Neural cell (in vitro differentiated cells): ENCODE measurements around the gene TTC23L. TPM values are rescaled to one million over a fixed set of nuclear protein-coding genes. Genes with fewer than 3 reads are reported as not detected.

ENCODE experiments used
- H2AFZ ChIP-seq: fragments of 200-600, 300-800 bp; sonication (generic), shearing (Covaris generic); 2 replicates; pipeline ENCODE4 v1.6.0; 2014; ENCODE audit warnings: low read depth, mild to moderate bottlenecking, antibody characterized with exemption, low read length, moderate library complexity
- H3F3A ChIP-seq: fragments of 200-600 bp; shearing (Covaris generic); 2 replicates; pipeline ENCODE4 v1.6.1; 2016; ENCODE audit warnings: mild to moderate bottlenecking, moderate library complexity, mixed read lengths, antibody characterized with exemption, low read length; ENCODE audit not compliant: insufficient read depth, poor library complexity, severe bottlenecking
- H3K27ac ChIP-seq: fragments of 200-600, 300-800 bp; sonication (generic), shearing (Covaris generic); 2 replicates; pipeline ENCODE4 v1.5.1; 2014; ENCODE audit warnings: mild to moderate bottlenecking, low read length, moderate library complexity
- H3K27me3 ChIP-seq: fragments of 300-800, 200-600 bp; sonication (generic), shearing (Covaris generic); 2 replicates; pipeline ENCODE4 v1.6.0; 2014; ENCODE audit warnings: mild to moderate bottlenecking, low read depth, low read length, moderate library complexity; ENCODE audit not compliant: insufficient read depth
- H3K36me3 ChIP-seq: fragments of 300-800, 200-600 bp; sonication (generic), shearing (Covaris generic); 2 replicates; pipeline ENCODE4 v1.5.1; 2014; ENCODE audit warnings: mild to moderate bottlenecking, antibody characterized with exemption, low read length, moderate library complexity; ENCODE audit not compliant: insufficient read depth
- H3K4me2 ChIP-seq: fragments of 300-800, 200-600 bp; sonication (generic), shearing (Covaris generic); 2 replicates; pipeline ENCODE4 v1.6.0; 2014; ENCODE audit warnings: mild to moderate bottlenecking, low read length
- H3K4me3 ChIP-seq: fragments of 300-800, 200-600 bp; sonication (generic), shearing (Covaris generic); 2 replicates; pipeline ENCODE4 v1.5.1; 2014; ENCODE audit warnings: mild to moderate bottlenecking, low read length, moderate library complexity
- H3K79me2 ChIP-seq: fragments of 200-600 bp; shearing (Covaris generic); replicated peaks from 2 replicates; pipeline ENCODE4 v1.6.0; 2014; ENCODE audit warnings: mild to moderate bottlenecking, low read length, moderate library complexity; ENCODE audit not compliant: insufficient read depth
- H3K9ac ChIP-seq: fragments of 300-800, 200-600 bp; sonication (generic), shearing (Covaris generic); 2 replicates; pipeline ENCODE4 v1.6.1; 2016; ENCODE audit warnings: mild to moderate bottlenecking, low read length, mixed read lengths
- H3K9me2 ChIP-seq: fragments of 200-600 bp; shearing (Covaris generic); 2 replicates; pipeline ENCODE4 v1.6.1; 2016; ENCODE audit warnings: mild to moderate bottlenecking, low read length, mixed read lengths; ENCODE audit not compliant: insufficient read depth
- H3K9me3 ChIP-seq: fragments of 200-600, 300-800 bp; sonication (generic), shearing (Covaris generic); 2 replicates; pipeline ENCODE4 v1.6.1; 2016; ENCODE audit warnings: mild to moderate bottlenecking, mixed run types, low read length, moderate library complexity, mixed read lengths
- H4K20me1 ChIP-seq: fragments of 200-600 bp; shearing (Covaris generic); 2 replicates; pipeline ENCODE4 v1.6.1; 2016; ENCODE audit warnings: mild to moderate bottlenecking, mixed run types; ENCODE audit not compliant: insufficient read depth
- EP300 ChIP-seq: fragments of 450-650 bp; conservative IDR thresholded peaks from 2 replicates; pipeline ENCODE4 v1.6.1; 2014; ENCODE audit warnings: antibody characterized with exemption, mild to moderate bottlenecking, moderate library complexity; ENCODE audit not compliant: poor library complexity, severe bottlenecking
- EZH2 ChIP-seq: fragments of 200-600, 300-800 bp; shearing (Covaris generic), sonication (generic); IDR thresholded peaks from 2 replicates; pipeline ENCODE4 v1.6.1; 2014; ENCODE audit warnings: antibody characterized with exemption, low read length, borderline replicate concordance, mild to moderate bottlenecking; ENCODE audit not compliant: insufficient read depth, poor library complexity, severe bottlenecking
- MXI1 ChIP-seq: fragments of 450-650 bp; conservative IDR thresholded peaks from 2 replicates; pipeline ENCODE4 v1.6.1; 2014; ENCODE audit warnings: antibody characterized with exemption, mild to moderate bottlenecking; ENCODE audit not compliant: poor library complexity, severe bottlenecking
- POLR2AphosphoS5 ChIP-seq: IDR thresholded peaks from 2 replicates; pipeline ENCODE4 v1.6.1; 2012
- RAD21 ChIP-seq: fragments of 450-650 bp; conservative IDR thresholded peaks from 2 replicates; pipeline ENCODE4 v1.6.1; 2014; ENCODE audit warnings: antibody characterized with exemption, mild to moderate bottlenecking, moderate library complexity
- SMC3 ChIP-seq: fragments of 450-650 bp; conservative IDR thresholded peaks from 2 replicates; pipeline ENCODE4 v1.6.1; 2014; ENCODE audit warnings: antibody characterized with exemption, mild to moderate bottlenecking, moderate library complexity; ENCODE audit not compliant: poor library complexity
- TAF1 ChIP-seq: IDR thresholded peaks from 2 replicates; pipeline ENCODE4 v1.6.1; 2012; ENCODE audit warnings: low read depth
- polyA plus RNA-seq: library from polyadenylated mRNA; depleted of rRNA; stranded (reverse); fragments of >200 nt; gene quantifications from 2 replicates; pipeline ENCODE4 v1.2.3, GENCODE V29; 2014
- TF ChIP-seq, protein P1 (sequence below): IDR thresholded peaks from 2 replicates; pipeline ENCODE4 v1.6.1; 2012; ENCODE audit warnings: borderline replicate concordance
- TF ChIP-seq, protein P2 (sequence below): fragments of 450-650 bp; IDR thresholded peaks from 2 replicates; pipeline ENCODE4 v1.5.1; 2014; ENCODE audit warnings: antibody characterized with exemption, mild to moderate bottlenecking, moderate library complexity; ENCODE audit not compliant: poor library complexity, severe bottlenecking

TTC23L gene
- polyA plus RNA-seq, 1 donor from 2014 or later = 8.3 TPM

DNA sequence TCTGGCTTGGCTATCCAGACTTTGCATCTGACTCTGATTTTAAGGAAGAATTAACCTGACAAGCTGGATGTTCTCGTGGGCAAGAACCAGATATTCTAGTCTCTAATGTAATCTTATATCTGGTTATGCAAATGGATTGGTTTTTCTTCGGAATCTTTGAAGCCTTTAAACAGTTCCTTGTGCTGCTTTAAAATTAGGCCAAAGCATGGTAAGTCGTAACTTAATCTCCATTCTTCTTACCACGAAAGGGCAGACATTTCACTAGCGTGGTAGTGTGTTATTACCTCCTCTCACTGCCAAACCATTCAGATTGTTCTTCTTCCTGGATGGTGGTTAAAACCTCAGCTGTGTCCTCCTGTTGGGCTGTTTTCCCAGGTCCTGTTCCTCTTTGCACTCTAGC, 34.1 kb upstream of the TTC23L start:
- H3K27ac ChIP-seq = no peak overlapping the region
- no peak overlapping the region for H3K4me3 ChIP-seq
- H3K4me2 ChIP-seq = no peak overlapping the region
- H3F3A ChIP-seq = no peaks in the 10 kb centered on the region
- no peaks in the 10 kb centered on the region for H3K9me3 ChIP-seq
- no peaks in the 10 kb centered on the region for H3K36me3 ChIP-seq
- no peak overlapping the region for H3K9ac ChIP-seq
- TF ChIP-seq RAD21 = no peak
- no peak for TF ChIP-seq POLR2AphosphoS5
- no peak for TF ChIP-seq EZH2
- TF ChIP-seq TAF1 = no peak
- TF ChIP-seq, protein P1, sequence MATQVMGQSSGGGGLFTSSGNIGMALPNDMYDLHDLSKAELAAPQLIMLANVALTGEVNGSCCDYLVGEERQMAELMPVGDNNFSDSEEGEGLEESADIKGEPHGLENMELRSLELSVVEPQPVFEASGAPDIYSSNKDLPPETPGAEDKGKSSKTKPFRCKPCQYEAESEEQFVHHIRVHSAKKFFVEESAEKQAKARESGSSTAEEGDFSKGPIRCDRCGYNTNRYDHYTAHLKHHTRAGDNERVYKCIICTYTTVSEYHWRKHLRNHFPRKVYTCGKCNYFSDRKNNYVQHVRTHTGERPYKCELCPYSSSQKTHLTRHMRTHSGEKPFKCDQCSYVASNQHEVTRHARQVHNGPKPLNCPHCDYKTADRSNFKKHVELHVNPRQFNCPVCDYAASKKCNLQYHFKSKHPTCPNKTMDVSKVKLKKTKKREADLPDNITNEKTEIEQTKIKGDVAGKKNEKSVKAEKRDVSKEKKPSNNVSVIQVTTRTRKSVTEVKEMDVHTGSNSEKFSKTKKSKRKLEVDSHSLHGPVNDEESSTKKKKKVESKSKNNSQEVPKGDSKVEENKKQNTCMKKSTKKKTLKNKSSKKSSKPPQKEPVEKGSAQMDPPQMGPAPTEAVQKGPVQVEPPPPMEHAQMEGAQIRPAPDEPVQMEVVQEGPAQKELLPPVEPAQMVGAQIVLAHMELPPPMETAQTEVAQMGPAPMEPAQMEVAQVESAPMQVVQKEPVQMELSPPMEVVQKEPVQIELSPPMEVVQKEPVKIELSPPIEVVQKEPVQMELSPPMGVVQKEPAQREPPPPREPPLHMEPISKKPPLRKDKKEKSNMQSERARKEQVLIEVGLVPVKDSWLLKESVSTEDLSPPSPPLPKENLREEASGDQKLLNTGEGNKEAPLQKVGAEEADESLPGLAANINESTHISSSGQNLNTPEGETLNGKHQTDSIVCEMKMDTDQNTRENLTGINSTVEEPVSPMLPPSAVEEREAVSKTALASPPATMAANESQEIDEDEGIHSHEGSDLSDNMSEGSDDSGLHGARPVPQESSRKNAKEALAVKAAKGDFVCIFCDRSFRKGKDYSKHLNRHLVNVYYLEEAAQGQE = no peak
- TF ChIP-seq MXI1 = no peak
- TF ChIP-seq EP300 = no peak
- no peak for TF ChIP-seq SMC3
- H2AFZ ChIP-seq = no peak overlapping the region
- H3K27me3 ChIP-seq = no peaks in the 10 kb centered on the region
- H3K79me2 ChIP-seq = no peaks in the 10 kb centered on the region
- H4K20me1 ChIP-seq = no peaks in the 10 kb centered on the region
- no peaks in the 10 kb centered on the region for H3K9me2 ChIP-seq

DNA sequence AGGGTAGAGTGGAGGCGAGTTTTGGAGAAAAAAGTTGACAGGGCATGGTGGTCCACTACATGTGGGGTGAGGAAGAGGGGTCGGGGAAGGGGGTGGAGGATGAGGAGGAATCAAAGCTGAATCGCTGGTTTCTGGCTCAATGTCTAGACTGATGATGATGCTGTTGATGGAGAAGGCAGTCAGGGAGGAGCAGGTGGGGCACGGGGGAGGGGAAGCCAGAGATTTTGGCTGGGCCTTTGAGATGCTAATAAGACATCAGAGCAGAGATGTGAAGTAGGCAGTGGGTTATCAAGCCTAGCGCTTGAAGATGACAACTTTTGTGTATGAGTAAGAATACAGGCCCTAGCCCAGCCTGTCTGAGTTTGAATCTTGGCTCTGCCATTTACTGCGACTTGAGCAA, 32.4 kb upstream of the TTC23L start:
- Histone ChIP-seq H3K27me3 (no peaks in the 10 kb centered on the region), H3K9me2 (no peaks in the 10 kb centered on the region), H3K27ac (no peak overlapping the region), H3F3A (no peaks in the 10 kb centered on the region), H3K79me2 (no peaks in the 10 kb centered on the region), H3K4me2 (no peak overlapping the region), H3K36me3 (no peaks in the 10 kb centered on the region), H4K20me1 (no peaks in the 10 kb centered on the region), H3K9me3 (no peaks in the 10 kb centered on the region), H2AFZ (no peak overlapping the region), H3K9ac (no peak overlapping the region), H3K4me3 (no peak overlapping the region)
- TF ChIP-seq SMC3 = no peak
- no peak for TF ChIP-seq EP300
- TF ChIP-seq EZH2 = no peak
- TF ChIP-seq MXI1 = no peak
- TF ChIP-seq POLR2AphosphoS5 = no peak
- no peak for TF ChIP-seq TAF1
- TF ChIP-seq, protein P2, sequence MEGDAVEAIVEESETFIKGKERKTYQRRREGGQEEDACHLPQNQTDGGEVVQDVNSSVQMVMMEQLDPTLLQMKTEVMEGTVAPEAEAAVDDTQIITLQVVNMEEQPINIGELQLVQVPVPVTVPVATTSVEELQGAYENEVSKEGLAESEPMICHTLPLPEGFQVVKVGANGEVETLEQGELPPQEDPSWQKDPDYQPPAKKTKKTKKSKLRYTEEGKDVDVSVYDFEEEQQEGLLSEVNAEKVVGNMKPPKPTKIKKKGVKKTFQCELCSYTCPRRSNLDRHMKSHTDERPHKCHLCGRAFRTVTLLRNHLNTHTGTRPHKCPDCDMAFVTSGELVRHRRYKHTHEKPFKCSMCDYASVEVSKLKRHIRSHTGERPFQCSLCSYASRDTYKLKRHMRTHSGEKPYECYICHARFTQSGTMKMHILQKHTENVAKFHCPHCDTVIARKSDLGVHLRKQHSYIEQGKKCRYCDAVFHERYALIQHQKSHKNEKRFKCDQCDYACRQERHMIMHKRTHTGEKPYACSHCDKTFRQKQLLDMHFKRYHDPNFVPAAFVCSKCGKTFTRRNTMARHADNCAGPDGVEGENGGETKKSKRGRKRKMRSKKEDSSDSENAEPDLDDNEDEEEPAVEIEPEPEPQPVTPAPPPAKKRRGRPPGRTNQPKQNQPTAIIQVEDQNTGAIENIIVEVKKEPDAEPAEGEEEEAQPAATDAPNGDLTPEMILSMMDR = no peak
- TF ChIP-seq, protein P1 = no peak
- TF ChIP-seq RAD21 = no peak
